Right forelimb (tissue), 1 donor: Measurements from ENCODE around the gene PLK4.
"Not testable (repeated sequence)": the region's sequence is repeated elsewhere in the genome, so short reads cannot be mapped to it uniquely, and the experiment has no call there.

Experiments used
- DNase-seq: peaks from one replicate; pipeline ENCODE4 v3.0.0-alpha.2; 2018

Gene PLK4

DNA sequence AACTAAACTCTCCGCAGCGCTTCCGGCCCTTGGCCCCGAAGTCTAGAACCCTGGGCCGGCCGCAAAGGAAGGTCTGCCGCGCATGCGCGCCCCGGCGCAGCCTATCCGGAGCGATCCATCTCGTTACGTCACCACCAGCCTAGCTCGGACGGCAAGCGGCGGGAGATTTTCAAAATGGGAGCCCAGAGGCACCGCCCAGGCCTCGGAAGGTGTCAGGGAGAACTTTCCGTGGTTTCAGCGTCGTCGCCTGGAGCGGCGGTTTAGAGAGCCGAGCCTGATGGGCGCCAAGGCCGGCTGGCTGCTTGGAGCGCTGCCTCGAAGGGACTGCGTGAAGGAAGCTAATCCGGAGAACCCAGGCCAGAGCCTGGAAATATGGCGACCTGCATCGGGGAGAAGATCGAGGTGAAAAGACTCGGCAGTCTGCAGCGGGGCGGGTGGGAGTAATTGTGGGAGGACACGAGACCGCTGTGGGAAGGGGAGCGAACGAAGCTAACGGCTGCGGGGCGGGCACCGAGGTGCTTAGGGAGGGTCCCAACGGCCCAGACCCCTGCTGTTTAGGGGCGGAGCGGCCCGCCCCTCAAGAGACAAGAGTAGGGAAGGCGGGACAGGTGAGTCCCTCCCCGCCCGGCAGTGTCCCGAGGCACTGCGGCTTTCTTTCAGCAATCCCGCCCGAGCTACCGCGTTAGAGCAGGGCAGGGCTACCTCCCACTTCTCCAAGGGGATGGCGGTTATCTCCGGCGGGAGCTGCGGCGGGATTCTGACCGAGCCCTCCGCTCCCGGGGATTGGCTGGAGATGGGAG is at the start of gene PLK4:
PLK4 (plus strand) TSS at position 131 of the 800 bp plus-strand sequence; CDS start at position 373, 242 bp downstream.
- peak; percentile 97 for DNase-seq

DNA sequence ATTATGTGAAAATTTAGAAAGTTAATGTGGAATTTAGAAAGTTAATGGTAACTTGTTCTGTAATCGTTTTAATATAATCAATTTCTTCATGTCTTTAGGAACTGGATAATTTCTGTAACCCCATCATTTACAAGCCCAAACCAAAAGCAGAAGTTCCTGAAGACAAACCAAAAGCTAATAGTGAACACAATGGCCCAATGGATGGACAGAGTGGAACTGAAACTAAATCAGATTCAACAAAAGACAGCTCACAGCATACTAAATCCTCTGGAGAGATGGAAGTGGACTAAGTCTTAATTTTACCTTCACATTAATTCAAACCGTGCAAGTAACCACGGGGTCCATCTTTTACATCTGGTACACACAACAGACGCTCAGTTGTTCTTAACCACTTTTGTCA is 48.1 kb upstream of the PLK4 start:
- DNase-seq = no peak

DNA sequence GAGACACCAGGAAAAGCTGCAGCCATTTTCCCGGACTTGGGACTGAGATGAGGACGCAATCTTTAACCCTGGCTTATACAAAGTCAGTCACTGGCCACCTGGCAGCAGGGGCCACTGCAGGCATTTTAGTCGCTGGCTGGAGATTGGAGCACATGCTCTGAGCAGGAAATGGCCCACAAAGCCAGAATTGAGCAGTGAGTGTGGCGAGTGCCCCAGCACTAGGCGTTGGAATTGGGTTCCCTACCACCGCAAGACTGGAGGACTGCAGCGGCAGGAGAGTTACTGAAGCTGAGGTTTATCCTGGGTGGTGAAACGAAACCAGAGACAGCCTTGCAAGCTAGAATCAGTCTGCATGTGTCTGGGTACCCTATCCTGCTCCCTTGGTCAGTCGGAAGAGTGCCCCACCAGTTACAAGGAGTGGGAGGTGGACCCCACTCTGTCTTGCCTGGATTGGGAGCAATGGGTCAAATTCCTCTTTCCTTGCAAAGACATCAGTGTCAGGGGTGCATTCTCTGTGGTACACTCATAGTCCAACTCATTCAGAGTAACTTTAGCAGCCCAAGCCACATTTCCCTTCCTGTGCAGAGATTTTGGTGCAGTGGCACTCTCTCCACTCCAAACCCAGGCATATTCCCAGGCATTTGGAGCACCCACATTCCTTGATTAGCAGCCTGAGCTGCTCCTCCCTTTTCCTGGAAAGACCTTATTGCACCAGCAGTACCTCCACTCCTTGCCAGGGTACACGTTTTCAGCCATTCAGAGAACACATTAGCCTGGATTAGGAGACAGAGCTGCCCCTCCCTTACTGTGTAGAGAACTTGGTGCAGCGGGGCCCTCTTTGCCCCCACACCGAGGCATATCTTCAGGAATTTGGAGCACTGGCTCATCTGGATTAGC is 36.7 kb upstream of the PLK4 start:
- DNase-seq = no peak

DNA sequence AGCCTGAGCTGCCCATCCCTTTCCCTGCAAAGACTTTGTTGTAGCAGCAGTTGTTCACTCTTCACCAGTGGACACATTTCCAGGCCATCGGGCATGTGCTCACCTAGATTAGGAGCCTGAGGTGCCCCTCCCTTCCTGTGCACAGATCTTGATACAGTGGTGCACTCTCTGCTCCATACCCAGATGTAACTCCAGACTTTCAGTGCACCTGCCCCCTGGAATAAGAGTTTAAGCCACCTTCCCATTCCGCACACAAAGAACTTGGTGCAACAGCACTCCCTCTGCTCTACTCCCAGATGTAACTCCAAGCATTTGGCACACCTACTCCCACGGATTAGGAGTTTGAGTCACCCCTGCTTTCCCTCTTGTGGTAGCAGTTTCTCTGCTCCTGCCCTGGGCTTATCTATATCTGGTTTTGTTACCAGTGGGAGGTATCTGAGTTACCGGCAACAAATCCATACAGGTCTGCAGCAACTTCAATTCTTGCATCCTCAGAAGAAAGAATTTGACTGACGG is 36.0 kb upstream of the PLK4 start:
- DNase-seq = no peak

DNA sequence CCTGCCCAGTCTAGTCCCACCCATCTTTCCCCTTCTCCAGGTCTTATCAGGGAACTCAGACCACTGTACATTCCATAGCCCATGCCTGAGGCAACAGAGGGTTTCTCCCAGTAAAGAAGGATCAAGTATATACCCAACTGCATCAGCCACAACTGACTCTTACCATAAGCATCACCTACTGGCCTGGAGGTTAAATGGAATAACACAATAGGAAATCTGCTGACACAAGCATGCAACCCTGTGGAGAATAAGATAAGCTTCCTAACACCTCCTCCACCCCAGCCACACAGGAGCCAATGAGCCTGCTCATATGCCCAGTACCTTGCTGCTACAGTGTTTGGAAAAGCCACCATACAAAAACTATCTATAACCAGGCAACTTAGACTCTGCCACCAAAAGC is 34.6 kb upstream of the PLK4 start:
- no peak for DNase-seq

DNA sequence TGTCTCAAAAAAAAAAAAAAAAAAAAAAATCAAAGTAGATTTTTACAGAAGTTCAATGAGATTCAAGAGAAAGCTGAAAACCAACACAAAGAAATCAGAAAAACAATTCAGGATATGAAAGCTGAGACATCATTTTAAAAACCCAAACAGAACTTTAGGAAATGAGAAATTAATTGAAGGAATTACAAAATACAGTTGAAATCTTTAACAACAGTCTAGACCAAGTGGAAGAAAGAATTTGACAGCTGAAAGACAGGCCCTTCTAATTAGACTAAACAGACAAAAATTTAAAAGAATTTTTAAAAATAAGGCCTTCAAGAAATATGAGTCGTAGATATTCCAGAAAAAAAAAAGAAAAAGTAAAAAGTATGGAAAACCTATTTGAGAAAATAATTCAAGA is 33.9 kb upstream of the PLK4 start:
- DNase-seq = no peak

DNA sequence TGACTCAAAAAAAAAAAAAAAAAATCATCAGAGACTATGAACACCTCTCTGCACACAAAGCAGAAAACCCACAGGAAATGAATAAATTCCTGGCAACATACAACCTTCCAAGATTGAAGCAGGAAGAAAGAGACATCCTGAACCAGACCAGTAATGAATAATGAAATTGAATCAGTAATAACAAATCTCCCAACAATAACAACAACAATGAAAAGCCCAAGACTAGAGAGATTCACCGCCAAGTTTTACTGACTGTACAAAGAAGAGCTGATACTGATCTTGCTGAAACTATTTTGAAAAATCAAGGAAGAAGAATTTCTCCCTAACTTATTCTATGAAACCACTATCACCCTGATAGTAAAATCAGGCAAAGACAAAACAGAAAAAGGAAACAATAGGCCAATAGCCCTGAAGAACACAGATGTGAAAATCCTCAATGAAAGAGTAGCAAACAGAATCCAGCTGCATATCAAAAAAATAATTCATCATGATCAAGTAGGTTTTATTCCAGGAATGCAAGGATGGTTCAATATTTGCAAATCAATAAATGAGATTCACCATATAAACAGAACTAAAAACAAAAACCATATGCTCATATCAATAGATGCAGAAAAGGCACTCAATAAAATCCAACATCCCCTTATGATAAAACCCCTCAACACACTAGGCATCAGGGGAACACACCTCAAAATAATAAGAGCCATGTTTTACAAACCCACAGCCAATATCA is 31.0 kb upstream of the PLK4 start:
- DNase-seq = no peak

DNA sequence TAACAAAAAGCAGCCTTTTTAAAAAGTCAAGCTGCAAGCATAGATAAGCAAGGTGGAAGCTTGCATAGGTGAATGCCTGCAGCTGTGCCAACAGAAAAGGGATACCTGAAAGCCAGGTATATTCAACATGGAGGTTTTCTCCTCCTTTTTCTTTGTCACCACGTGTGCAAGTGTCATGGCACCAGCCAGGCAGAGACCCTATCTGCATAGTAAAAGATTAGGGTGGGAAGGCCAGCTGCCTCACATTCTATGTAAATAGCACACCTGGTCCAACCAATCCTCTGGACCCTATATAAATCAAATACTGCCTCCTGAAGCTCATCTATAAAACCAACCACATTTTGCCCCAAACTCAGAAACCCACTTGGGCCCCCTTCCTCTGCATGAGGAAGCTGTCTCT is 28.0 kb upstream of the PLK4 start:
- no peak for DNase-seq

DNA sequence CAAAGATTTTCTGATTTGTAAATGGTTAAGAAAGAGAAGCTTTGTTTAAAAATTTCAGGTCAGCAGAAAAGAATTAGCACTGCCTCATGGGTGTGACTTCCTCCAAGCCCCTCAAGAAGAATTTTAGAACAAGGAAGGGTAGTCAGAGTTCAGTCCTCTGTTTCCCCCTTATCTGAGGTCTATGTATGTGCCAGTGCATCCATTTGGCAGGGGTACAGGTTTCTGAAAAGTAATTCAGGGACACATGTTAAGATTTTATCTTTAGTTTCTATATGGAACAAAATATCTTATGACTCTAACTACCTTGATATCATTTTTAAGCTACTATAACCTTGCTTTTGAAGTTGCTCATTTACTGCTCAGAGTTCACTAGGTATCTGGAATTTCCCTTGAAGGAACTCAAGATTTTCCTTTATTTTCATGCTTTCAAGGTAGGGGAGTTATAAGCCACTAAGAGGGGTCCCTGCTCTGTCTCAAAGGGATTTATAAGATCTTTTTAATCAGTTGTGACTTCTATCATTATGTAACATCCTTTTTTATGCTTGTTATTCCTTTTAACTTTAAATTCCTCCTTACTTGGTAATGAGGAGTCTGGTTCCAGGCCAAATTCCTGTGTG is 24.4 kb upstream of the PLK4 start:
- no peak for DNase-seq

DNA sequence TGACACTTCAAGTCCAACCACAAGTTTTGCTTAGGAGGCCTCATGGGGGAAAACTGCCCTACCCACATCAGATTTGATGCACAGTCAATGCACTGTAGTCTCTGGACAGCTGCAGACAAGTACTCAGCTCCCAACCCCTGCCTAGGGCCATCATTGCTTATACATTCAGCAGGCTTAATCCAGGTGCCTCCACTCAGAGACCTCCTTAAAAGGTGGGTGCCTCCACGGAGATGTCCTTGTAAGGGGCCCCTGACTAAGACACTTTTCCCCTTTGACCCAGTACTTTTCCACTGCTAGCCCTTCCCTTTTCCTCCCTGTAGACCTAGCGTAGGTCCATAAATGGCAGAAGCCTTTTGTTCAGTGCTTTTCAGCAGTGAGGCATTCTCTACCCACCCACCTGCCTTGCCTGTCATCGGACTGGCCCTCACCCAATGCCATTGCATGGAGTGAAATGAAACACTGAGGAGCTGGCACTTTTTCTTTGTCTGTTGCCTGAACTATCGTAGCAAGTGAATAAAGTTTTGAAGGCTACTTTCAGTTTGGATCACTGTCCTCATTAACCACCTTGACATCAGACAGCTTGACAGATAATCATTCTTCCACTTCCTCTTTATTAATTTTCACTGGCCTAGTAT is 23.8 kb upstream of the PLK4 start:
- DNase-seq = no peak

DNA sequence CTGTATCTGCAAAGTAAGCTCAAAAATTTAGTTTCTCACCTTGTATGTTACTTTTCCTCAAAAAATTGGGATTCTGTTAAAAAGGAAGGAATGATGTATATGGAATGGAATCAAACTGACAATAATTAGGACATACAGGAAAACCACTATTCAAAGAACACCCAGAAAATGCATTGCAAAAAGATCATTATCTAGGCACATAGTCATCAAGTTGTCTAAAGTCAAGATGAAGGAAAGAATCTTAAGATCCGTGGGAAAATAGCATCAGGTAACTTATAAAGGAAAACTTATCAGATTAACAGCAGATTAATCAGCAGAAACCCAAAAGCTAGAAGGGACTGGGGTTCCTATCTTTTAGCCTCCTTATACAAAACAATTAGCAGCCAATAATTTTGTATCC is 23.1 kb upstream of the PLK4 start:
- DNase-seq = no peak

DNA sequence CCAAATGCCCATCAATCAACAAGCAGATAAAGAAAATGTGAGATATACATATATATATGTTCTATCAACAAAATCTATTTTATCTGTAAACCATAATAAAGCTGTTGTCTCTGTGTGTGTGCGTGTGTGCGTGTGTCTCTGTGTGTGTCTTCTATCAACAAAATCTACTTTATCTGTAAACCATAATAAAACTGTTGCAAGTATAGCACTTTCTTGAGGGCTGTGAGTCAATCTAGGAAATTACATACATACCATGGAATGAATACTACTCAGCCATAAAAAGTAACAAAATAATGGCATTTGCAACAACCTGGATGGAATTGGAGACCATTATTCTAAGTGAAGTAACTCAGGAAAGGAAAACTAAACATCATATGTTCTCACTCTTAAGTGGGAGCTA is 12.5 kb upstream of the PLK4 start:
- DNase-seq = no peak

DNA sequence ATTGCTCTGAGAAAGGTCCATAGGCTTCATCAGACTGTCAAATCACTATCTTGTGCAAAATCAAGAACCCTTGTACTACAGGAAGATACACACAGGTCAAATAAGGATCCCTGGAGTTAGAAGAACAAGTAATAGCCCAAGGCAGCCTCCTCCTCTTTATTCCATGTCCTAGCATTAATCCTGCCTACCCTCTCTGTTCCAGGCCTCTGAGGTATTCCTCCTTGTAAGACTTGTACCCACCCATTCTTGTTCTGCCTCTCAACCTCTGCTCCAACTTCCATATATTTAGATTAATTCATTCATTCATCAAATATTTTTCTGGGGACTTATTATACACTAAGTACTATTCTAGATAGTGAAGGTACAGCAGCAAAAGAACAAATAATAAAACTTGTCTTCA is 10.4 kb upstream of the PLK4 start:
- no peak for DNase-seq

DNA sequence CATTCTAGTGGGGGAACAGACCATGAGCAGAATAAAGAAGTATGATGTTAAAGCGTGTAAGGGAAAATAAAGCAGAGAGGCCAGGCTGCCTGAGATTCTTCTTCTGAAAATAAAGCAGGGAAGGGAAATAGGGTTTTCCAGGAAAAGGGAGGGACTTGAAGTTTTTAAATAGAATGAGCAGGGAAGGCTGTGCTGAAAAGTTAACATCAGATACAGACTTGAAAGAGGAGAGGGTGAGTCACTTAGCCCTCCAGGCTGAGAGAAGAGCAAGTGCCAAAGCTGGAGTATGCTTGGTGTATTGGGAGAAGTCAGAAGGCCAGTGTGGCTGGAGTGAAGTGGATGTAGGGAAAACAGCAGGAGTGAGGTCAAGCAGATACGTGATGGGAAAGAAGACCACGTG is 10.0 kb upstream of the PLK4 start:
- DNase-seq = peak; percentile 37

DNA sequence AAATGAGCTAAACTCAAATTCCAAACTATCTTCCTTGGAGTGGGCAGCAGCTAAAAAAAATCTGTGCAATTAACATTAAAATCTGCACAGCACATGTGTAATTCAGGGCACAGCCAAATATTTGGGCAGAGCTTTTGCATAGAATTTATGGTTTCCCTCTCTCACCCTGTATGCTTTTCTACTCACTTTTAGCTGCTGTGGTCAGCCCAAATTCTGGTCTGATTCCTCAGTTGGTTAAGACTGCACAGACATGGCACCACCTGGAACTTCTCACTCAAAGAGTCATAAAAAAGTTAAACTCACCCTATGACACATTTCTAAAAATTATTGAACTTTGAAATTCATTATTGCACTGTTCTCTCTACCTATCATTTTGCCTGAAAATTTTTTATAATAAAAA is 4.9 kb upstream of the PLK4 start:
- no peak for DNase-seq

DNA sequence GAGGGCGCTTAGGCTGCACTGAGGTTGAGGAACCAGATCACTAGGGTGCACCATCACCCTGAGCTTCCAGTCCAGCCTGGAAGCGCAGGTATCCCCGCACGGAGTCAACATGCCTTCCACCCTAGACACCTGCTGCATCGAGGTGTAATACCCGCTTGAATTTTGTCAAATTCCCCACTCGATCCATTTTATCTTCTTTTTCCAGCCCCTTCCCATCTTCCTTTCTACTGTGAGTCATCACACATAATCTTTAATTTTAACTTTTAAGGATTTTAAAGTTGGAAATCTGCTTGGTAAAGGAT is 821 bp downstream of the PLK4 start:
- no peak for DNase-seq

DNA sequence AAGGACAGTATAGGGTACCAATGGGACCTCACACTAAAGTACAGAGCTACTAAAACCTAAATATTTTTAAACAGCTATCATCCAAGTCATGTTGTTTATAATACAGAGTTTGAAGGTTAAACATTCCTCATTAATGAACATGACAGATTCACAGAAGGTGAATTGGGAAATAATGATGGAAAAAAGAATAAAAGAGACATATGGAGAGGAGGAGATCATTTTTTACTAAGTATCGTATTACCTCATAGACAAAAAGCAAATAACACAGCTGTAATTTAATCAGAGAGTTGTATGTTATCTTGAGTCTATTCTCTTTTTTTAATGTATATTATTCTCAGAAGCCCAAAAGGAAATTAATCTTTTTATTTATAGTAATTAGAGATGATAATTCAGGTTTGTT is 7.9 kb downstream of the PLK4 start:
- DNase-seq = no peak

DNA sequence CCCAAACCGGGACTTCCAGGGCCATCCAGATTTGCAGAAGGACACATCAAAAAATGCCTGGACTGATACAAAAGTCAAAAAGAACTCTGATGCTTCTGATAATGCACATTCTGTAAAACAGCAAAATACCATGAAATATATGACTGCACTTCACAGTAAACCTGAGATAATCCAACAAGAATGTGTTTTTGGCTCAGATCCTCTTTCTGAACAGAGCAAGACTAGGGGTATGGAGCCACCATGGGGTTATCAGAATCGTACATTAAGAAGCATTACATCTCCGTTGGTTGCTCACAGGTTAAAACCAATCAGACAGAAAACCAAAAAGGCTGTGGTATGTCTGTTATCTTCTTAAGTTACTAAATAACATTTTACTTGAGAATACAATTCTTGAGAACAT is 9.2 kb downstream of the PLK4 start:
- no peak for DNase-seq

DNA sequence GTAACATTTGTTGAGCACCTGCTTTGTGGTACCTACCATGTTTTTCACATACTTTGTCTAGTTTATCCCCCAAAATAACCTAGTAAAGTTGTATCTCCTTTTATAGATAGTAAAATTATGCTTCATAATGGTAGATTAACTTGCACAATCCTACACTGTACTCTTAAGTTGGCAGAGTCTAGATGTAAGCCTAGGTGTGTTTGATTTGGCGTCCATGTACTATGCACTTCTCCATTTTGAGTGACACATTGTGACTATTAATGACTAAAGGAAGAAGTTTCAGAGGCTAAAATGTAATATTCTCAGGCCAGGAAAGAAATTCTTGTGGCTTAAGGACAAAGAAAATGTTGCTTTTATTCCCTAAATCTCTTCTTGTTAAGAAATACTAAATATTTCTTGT is 15.4 kb downstream of the PLK4 start:
- no peak for DNase-seq

DNA sequence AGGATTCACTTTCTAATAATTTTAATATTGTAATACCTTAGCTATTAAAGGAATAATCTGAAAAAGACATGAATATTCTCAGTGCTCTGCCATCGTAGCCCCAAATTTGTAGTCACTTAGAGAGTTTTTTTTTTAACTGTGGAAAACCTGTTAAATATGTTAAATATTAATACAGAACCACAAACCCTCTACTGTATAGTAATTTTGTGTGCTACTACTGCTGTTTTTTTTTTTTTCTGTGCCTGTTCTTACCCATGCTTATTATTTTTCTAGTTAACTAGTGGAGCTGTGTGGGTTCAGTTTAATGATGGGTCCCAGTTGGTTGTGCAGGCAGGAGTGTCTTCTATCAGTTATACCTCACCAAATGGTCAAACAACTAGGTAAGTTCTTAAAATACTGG is 15.8 kb downstream of the PLK4 start:
- DNase-seq = no peak

DNA sequence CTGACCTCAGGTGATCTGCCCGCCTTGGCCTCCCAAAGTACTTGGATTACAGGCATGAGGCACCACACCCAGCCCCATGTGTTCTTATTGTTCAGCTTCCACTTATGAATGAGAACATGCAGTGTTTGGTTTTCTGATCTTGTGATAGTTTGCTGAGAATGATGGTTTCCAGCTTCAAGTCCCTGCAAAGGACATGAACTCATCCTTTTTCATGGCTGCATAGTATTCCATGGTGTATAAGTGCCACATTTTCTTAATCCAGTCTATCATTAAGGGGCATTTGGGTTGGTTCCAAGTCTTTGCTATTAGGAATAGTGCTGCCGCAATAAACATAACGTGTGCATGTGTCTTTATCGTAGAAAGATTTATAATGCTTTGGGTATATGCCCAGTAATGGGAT is 19.0 kb downstream of the PLK4 start:
- DNase-seq = not testable (repeated sequence)

DNA sequence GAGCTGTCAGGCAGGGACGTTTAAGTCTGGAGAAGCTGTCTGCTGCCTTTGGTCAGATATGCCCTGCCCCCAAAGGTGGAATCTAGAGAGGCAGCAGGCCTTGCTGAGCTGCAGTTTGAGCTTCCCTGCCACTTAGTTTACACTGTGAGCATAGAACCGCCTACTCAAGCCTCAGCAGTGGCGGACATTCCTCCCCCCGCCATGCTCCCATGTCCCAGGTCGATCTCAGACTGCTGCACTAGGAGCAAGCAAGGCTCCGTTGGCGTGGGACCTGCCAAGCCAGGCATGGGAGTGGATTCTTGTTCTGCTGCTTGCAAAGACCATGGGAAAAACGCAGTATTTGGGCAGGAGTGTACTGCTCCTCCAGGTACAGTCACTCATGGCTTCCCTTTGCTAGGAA is 24.3 kb downstream of the PLK4 start:
- DNase-seq = no peak

DNA sequence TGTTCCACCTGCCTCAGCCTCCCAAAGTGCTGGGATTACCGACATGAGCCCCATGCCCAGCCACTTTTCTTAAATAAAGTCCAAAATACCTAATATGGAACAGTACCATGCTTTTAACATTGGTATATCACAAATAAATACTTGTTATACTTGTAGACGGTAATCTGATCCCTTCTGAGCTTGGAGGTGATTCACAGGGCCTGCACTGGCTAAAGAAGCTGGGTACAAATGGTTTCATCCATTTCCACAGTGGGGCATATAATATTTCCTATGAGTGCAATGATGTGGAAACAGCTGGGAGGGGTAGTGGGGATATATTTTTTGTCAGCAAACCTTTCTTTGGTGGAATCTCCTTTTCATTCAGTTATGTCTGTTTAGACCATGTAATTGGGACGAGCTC is 35.8 kb downstream of the PLK4 start:
- DNase-seq = no peak
